HepG2 (cell line): ENCODE data around the gene BIN1. TPM values are rescaled to one million over a fixed set of nuclear protein-coding genes. Genes with fewer than 3 reads are reported as not detected.

Source experiments
- ATAC-seq: fragments of 200-7000 bp; cut with Tn5 transposase; 3 replicates; pipeline ENCODE4 v1.9.1; 2020; ENCODE audit warnings: mild to moderate bottlenecking, moderate library complexity
- BruUV-seq: library from RNA; stranded (reverse); fragments of 400-500 nt; replicated peaks from 2 replicates; lab custom pipeline; 2021; lab: Mats Ljungman, UMichigan
- CTCF ChIA-PET: fragments of 300-600 bp; formaldehyde crosslinking; extraction: SDS; loops from one replicate; lab custom pipeline; 2021; ENCODE audit warnings: low total read pairs, inconsistent platforms, low intra/inter-chr PET ratio; lab: Yijun Ruan, JAX
- POLR2A ChIA-PET: fragments of 350-600 bp; sonication (Branson Sonifier 250); formaldehyde crosslinking; loops from one replicate; lab custom pipeline; 2020; ENCODE audit warnings: antibody characterized with exemption, inconsistent platforms; lab: Yijun Ruan, JAX
- DNase-seq: peaks from one replicate; pipeline ENCODE4 v3.0.0-alpha.2; 2015; ENCODE audit warnings: low spot score
- FAIRE-seq: peaks from 3 replicates; lab custom pipeline; 2011; peaks lifted over from hg19 to GRCh38; lab: Jason Lieb, UNC
- H2AFZ ChIP-seq: one replicate; pipeline ENCODE4 v1.6.1; 2011; ENCODE audit warnings: low read length, inconsistent platforms
- H3K27ac ChIP-seq: fragments of 300-600 bp; 3 replicates; pipeline ENCODE4 v1.8.0; 2011; ENCODE audit warnings: mixed run types, mild to moderate bottlenecking, mixed read lengths, low read length, inconsistent platforms; ENCODE audit not compliant: insufficient read depth; ENCODE audit errors: extremely low read length
- H3K27me3 ChIP-seq, 2 experiments: fragments of 200-600 bp in 1 of 2; 2 replicates in 1 of 2; 3 replicates in 1 of 2; pipeline versions ENCODE4 v1.6.0 to v1.8.0; 2011; ENCODE audit warnings: low read length in 2 of 2, mild to moderate bottlenecking in 2 of 2, moderate library complexity in 2 of 2, inconsistent platforms in 1 of 2; ENCODE audit not compliant: insufficient read depth in 2 of 2, control insufficient read depth in 1 of 2
- H3K36me3 ChIP-seq, 2 experiments: fragments of 200-600 bp in 1 of 2; replicated peaks in 1 of 2; 2 replicates in 1 of 2; 3 replicates in 1 of 2; pipeline versions ENCODE4 v1.5.1 to v1.8.0; 2011; ENCODE audit warnings: low read length in 2 of 2, inconsistent platforms in 1 of 2; ENCODE audit not compliant: insufficient read depth in 2 of 2, control insufficient read depth in 1 of 2
- H3K4me1 ChIP-seq: 2 replicates; pipeline ENCODE4 v1.5.1; 2012; ENCODE audit warnings: low read length, inconsistent platforms; ENCODE audit not compliant: insufficient read depth
- H3K4me2 ChIP-seq: 2 replicates; pipeline ENCODE4 v1.6.0; 2011; ENCODE audit warnings: low read depth, low read length, inconsistent platforms
- H3K4me3 ChIP-seq, 3 experiments: fragments of 200-600 bp in 1 of 3; sonication (generic), shearing (Covaris generic) in 1 of 3; replicated peaks in 1 of 3; 2 replicates each; pipeline ENCODE4 v1.5.1; 2011 to 2016; ENCODE audit warnings: low read length in 3 of 3, inconsistent platforms in 2 of 3, low read depth in 2 of 3, mild to moderate bottlenecking in 2 of 3, control low read depth in 1 of 3, mixed read lengths in 1 of 3; ENCODE audit not compliant: insufficient read depth in 1 of 3
- H3K79me2 ChIP-seq: one replicate; pipeline ENCODE4 v1.6.1; 2011; ENCODE audit warnings: low read length, inconsistent platforms; ENCODE audit not compliant: insufficient read depth
- H3K9ac ChIP-seq: 2 replicates; pipeline ENCODE4 v1.6.0; 2011; ENCODE audit warnings: mild to moderate bottlenecking, low read depth, low read length, inconsistent platforms; ENCODE audit not compliant: insufficient read depth
- H3K9me3 ChIP-seq: 2 replicates; pipeline ENCODE4 v1.5.1; 2012; ENCODE audit warnings: mild to moderate bottlenecking, low read length
- H4K20me1 ChIP-seq: 2 replicates; pipeline ENCODE4 v1.6.0; 2011; ENCODE audit warnings: inconsistent platforms, mild to moderate bottlenecking, low read length, moderate library complexity; ENCODE audit not compliant: insufficient read depth
- CBX1 ChIP-seq: IDR thresholded peaks from one replicate; pipeline ENCODE4 v1.6.1; 2016; ENCODE audit warnings: antibody characterized with exemption, low read depth
- DNMT1 ChIP-seq: sonication (generic); formaldehyde crosslinking; IDR thresholded peaks from 2 replicates; pipeline ENCODE4 v1.5.1; 2020; ENCODE audit warnings: mild to moderate bottlenecking, missing genetic modification reagents
- ETV5 ChIP-seq: IDR thresholded peaks from 2 replicates; pipeline ENCODE4 v1.6.1; 2018; ENCODE audit warnings: missing biosample characterization, missing genetic modification reagents, inconsistent platforms, borderline replicate concordance
- HNF1B ChIP-seq: sonication (generic); formaldehyde crosslinking; IDR thresholded peaks from 2 replicates; pipeline ENCODE4 v1.5.1; 2020; ENCODE audit warnings: mild to moderate bottlenecking, moderate library complexity, missing genetic modification reagents
- MYC ChIP-seq: sonication (generic); formaldehyde crosslinking; IDR thresholded peaks from 2 replicates; pipeline ENCODE4 v1.9.0; 2021; ENCODE audit warnings: missing genetic modification reagents, borderline replicate concordance
- NFE2L1 ChIP-seq: sonication (generic); formaldehyde crosslinking; IDR thresholded peaks from 2 replicates; pipeline ENCODE4 v1.4.0; 2020; ENCODE audit warnings: missing genetic modification reagents, mild to moderate bottlenecking, borderline replicate concordance
- NFRKB ChIP-seq: fragments of 450-650 bp; IDR thresholded peaks from 2 replicates; pipeline ENCODE4 v1.6.1; 2017
- PRMT3 ChIP-seq: sonication (generic); formaldehyde crosslinking; IDR thresholded peaks from 2 replicates; pipeline ENCODE4 v1.8.1; 2022; ENCODE audit warnings: low read depth, mild to moderate bottlenecking, moderate library complexity, missing genetic modification reagents, borderline replicate concordance
- SP140L ChIP-seq: sonication (generic); formaldehyde crosslinking; IDR thresholded peaks from 2 replicates; pipeline ENCODE4 v1.4.0; 2020; ENCODE audit warnings: missing genetic modification reagents, borderline replicate concordance
- YY1 ChIP-seq: IDR thresholded peaks from 2 replicates; pipeline ENCODE4 v1.6.1; 2011; ENCODE audit warnings: low read length, low read depth, moderate library complexity, mild to moderate bottlenecking; ENCODE audit not compliant: insufficient read depth, insufficient replicate concordance
- ZIK1 ChIP-seq: sonication (generic); formaldehyde crosslinking; IDR thresholded peaks from 2 replicates; pipeline ENCODE4 v1.5.0; 2020; ENCODE audit warnings: mild to moderate bottlenecking, low read depth, missing genetic modification reagents, borderline replicate concordance
- ZNF354B ChIP-seq: sonication (generic); formaldehyde crosslinking; IDR thresholded peaks from 2 replicates; pipeline ENCODE4 v1.8.0; 2022; ENCODE audit warnings: mild to moderate bottlenecking, missing genetic modification reagents
- ZNF451 ChIP-seq: sonication (generic); formaldehyde crosslinking; IDR thresholded peaks from 2 replicates; pipeline ENCODE4 v1.5.0; 2020; ENCODE audit warnings: mild to moderate bottlenecking, missing genetic modification reagents
- ZNF546 ChIP-seq: sonication (generic); formaldehyde crosslinking; conservative IDR thresholded peaks from 2 replicates; pipeline ENCODE4 v1.8.1; 2023; ENCODE audit warnings: mild to moderate bottlenecking, missing genetic modification reagents
- ZNF703 ChIP-seq: sonication (generic); formaldehyde crosslinking; IDR thresholded peaks from 2 replicates; pipeline ENCODE4 v1.5.1; 2020; ENCODE audit warnings: missing genetic modification reagents, mild to moderate bottlenecking, moderate library complexity, borderline replicate concordance
- ZNF724P ChIP-seq: sonication (generic); formaldehyde crosslinking; IDR thresholded peaks from 2 replicates; pipeline ENCODE4 v1.8.0; 2022; ENCODE audit warnings: missing genetic modification reagents, borderline replicate concordance
- ZNF780A ChIP-seq: sonication (generic); formaldehyde crosslinking; IDR thresholded peaks from 2 replicates; pipeline ENCODE4 v1.8.0; 2022; ENCODE audit warnings: mild to moderate bottlenecking, missing genetic modification reagents, moderate library complexity
- WGBS: methylation state at CpG from one replicate; pipeline ENCODE4 v1.1.6; 2017; ENCODE audit warnings: low lambda C conversion rate; 5-methylcytosine and 5-hydroxymethylcytosine counted together
- in situ Hi-C: cut with HindIII; loops from 2 replicates; pipeline ENCODE4 v1.10.0; 2017; ENCODE audit warnings: low pct_unique_long_range_greater_than_20kb; ENCODE audit not compliant: extremely low pct_ligation_motif_present
- intact Hi-C: fragments of 100-400 bp; cut with micrococcal nuclease; formaldehyde crosslinking; loops from one replicate; pipeline ENCODE4 v1.10.0; 2022; ENCODE audit not compliant: unreplicated experiment
- polyA plus RNA-seq, 8 experiments: library from polyadenylated mRNA; depleted of rRNA in 3 of 8; stranded (reverse) in 7 of 8; unstranded in 1 of 8; fragments of >200 nt; fragmentation: Illumina TruSeq in 4 of 8; extraction: Trizol in 4 of 8; gene quantifications; 2 replicates each; pipeline versions ENCODE4 v1.2.1 to v1.2.3, GENCODE V29; 2011 to 2016; ENCODE audit warnings: low read depth in 4 of 8, missing spikeins in 1 of 8, mixed read lengths in 1 of 8; ENCODE audit not compliant: insufficient read depth in 1 of 8
- total RNA-seq, 5 experiments: library from RNA; depleted of rRNA; stranded (reverse); fragments of >200 nt; fragmentation: Illumina TruSeq; extraction: Trizol; gene quantifications; 2 replicates each; pipeline ENCODE4 v1.2.3, GENCODE V29; 2016; ENCODE audit warnings: low read depth in 1 of 5

BIN1 gene
- total and polyA plus RNA-seq, 2 of the 13 experiments (the other 11 are each of a cell fraction or from before 2014, with no cell fraction given), result 0.93 to 1.2 TPM

- Histone ChIP-seq H4K20me1 (no peaks in the 10 kb centered on the region), H3K79me2 (no peaks in the 10 kb centered on the region), H3K36me3 (no peaks in the 10 kb centered on the region), H3K4me2 (no peak overlapping the region), H3K9ac (no peak overlapping the region), H2AFZ (no peak overlapping the region), H3K27me3 (peaks cover 0 to 12% of the 10 kb centered on the region in 2 experiments; a peak in 1 of 5 replicates), H3K4me3 (no peak overlapping the region), H3K27ac (no peak overlapping the region), H3K9me3 (no peaks in the 10 kb centered on the region), H3K4me1 (peaks cover 37% of the 10 kb centered on the region)
- TF ChIP-seq CBX1 (no peak), PRMT3 (no peak), ZNF724P (CRISPR knock-in tag) (no peak), ZNF354B (CRISPR knock-in tag) (no peak), ETV5 (CRISPR knock-in tag) (no peak), DNMT1 (CRISPR knock-in tag) (no peak), NFRKB (no peak), ZNF451 (CRISPR knock-in tag) (no peak), ZIK1 (CRISPR knock-in tag) (no peak), ZNF780A (CRISPR knock-in tag) (no peak), NFE2L1 (CRISPR knock-in tag) (no peak), MYC (CRISPR knock-in tag) (no peak), YY1 (no peak), SP140L (CRISPR knock-in tag) (no peak), ZNF546 (CRISPR knock-in tag) (no peak), ZNF703 (CRISPR knock-in tag) (no peak), HNF1B (CRISPR knock-in tag) (no peak)
- BruUV-seq, result no TSS peak
- in situ Hi-C loops (no loop called here), intact Hi-C loops (no loop called here)
- POLR2A ChIA-PET, result no interaction called here
- FAIRE-seq (no peak), ATAC-seq (no peak; the same call in 2 of the 3 replicates), DNase-seq (no peak)
- CTCF ChIA-PET, result no interaction called here
- WGBS, result 47% methylated on average over 8 of the region's 8 CpGs
These were observed 91.6 kb downstream of the BIN1 start for GRCh38 chr2:127015106-127015910.
